OCI-LY1 (cell line): ENCODE measurements around the gene METAP1D.

Experiments
- H2AFZ ChIP-seq: fragments of 200-600 bp; sonication (generic), shearing (Covaris generic); 2 replicates; pipeline ENCODE4 v1.6.0; 2014; ENCODE audit warnings: antibody characterized with exemption, mild to moderate bottlenecking, low read length
- H3F3A ChIP-seq: fragments of 200-600 bp; sonication (generic), shearing (Covaris generic); 2 replicates; pipeline ENCODE4 v1.6.0; 2014; ENCODE audit warnings: mild to moderate bottlenecking, antibody characterized with exemption, low read length, moderate library complexity; ENCODE audit not compliant: insufficient read depth
- H3K27ac ChIP-seq: fragments of 200-600 bp; sonication (generic); 2 replicates; pipeline ENCODE4 v1.5.1; 2014; ENCODE audit warnings: low read length, mixed run types, mild to moderate bottlenecking, low read depth; ENCODE audit not compliant: poor library complexity, severe bottlenecking
- H3K27me3 ChIP-seq: fragments of 200-600 bp; sonication (generic); 2 replicates; pipeline ENCODE4 v1.6.0; 2014; ENCODE audit warnings: antibody characterized with exemption, mild to moderate bottlenecking, low read length, moderate library complexity; ENCODE audit not compliant: insufficient read depth
- H3K36me3 ChIP-seq: fragments of 200-600 bp; sonication (generic); 2 replicates; pipeline ENCODE4 v1.6.1; 2014; ENCODE audit warnings: mild to moderate bottlenecking, antibody characterized with exemption, low read length, moderate library complexity, mixed read lengths; ENCODE audit not compliant: insufficient read depth
- H3K4me1 ChIP-seq: fragments of 200-600 bp; sonication (generic); 2 replicates; pipeline ENCODE4 v1.5.1; 2014; ENCODE audit warnings: mild to moderate bottlenecking, low read length, moderate library complexity; ENCODE audit not compliant: insufficient read depth, severe bottlenecking
- H3K4me2 ChIP-seq: fragments of 200-600 bp; sonication (generic), shearing (Covaris generic); 2 replicates; pipeline ENCODE4 v1.6.1; 2014; ENCODE audit warnings: low read length
- H3K4me3 ChIP-seq: fragments of 200-600 bp; sonication (generic); 2 replicates; pipeline ENCODE4 v1.5.1; 2014; ENCODE audit warnings: low read length, low read depth, mild to moderate bottlenecking, mixed read lengths; ENCODE audit not compliant: poor library complexity, severe bottlenecking
- H3K79me2 ChIP-seq: fragments of 200-600 bp; shearing (Covaris generic); 2 replicates; pipeline ENCODE4 v1.6.1; 2016; ENCODE audit warnings: mixed run types, low read length, mixed read lengths; ENCODE audit not compliant: insufficient read depth
- H3K9ac ChIP-seq: fragments of 200-600 bp; sonication (generic), shearing (Covaris generic); 2 replicates; pipeline ENCODE4 v1.6.1; 2014; ENCODE audit warnings: mild to moderate bottlenecking, low read length, mixed read lengths
- H3K9me2 ChIP-seq: fragments of 200-600 bp; sonication (generic), shearing (Covaris generic); 2 replicates; pipeline ENCODE4 v1.6.1; 2014; ENCODE audit warnings: low read depth, mild to moderate bottlenecking, low read length, mixed read lengths
- H3K9me3 ChIP-seq: fragments of 200-600 bp; shearing (Covaris generic); 2 replicates; pipeline ENCODE4 v1.6.1; 2014; ENCODE audit warnings: low read length, mixed read lengths
- H4K20me1 ChIP-seq: fragments of 200-600 bp; sonication (generic), shearing (Covaris generic); 2 replicates; pipeline ENCODE4 v1.6.0; 2016; ENCODE audit warnings: mild to moderate bottlenecking, low read length; ENCODE audit not compliant: insufficient read depth
- EZH2 ChIP-seq: fragments of 200-600 bp; sonication (generic), shearing (Covaris generic); IDR thresholded peaks from 2 replicates; pipeline ENCODE4 v1.8.0; 2017; ENCODE audit warnings: borderline replicate concordance, mixed run types, mild to moderate bottlenecking, antibody characterized with exemption, low read length, moderate library complexity, mixed read lengths
- TF ChIP-seq, protein P1 (sequence below): fragments of 200-600 bp; sonication (generic), shearing (Covaris generic); IDR thresholded peaks from 2 replicates; pipeline ENCODE4 v1.5.1; 2017; ENCODE audit warnings: mild to moderate bottlenecking, antibody characterized with exemption, low read length, moderate library complexity, mixed read lengths

Gene METAP1D

DNA sequence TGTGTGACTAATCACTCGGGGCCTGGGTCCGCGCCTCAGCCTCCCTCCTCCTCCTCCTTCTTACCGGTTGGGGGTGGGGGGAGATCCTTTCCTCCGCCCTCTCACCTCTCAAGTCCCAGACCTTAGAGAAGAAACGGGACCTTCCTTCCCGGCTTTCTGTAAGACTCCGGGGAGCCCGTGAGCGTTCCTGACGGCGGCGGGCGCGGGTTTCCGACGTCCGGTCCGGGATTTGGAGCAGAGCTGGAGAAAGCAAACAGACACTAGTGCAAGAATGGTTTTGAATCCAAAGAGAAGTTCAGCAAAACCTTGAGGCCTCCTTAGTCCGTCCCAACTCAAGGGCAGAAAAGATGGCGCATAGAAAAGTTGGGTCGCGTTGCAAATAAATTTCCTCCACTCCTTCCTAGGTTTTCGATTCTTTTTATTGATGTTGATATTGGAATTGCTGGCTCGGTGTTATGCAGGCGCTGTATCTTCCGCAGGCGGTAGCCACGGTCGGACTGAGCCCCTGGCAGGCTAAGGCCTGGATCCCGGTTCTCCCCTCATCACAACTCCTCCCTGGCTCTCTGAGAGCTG is 87.5 kb downstream of the METAP1D start:
- Histone ChIP-seq H3K4me3 (no peak overlapping the region), H3K36me3 (no peaks in the 10 kb centered on the region), H3K79me2 (no peaks in the 10 kb centered on the region), H3K4me1 (peaks cover 9% of the 10 kb centered on the region), H4K20me1 (no peaks in the 10 kb centered on the region), H3K27ac (no peak overlapping the region), H3K4me2 (no peak overlapping the region), H3K9me3 (no peaks in the 10 kb centered on the region), H3K9me2 (no peaks in the 10 kb centered on the region), H3F3A (no peaks in the 10 kb centered on the region), H3K27me3 (no peaks in the 10 kb centered on the region), H3K9ac (no peak overlapping the region), H2AFZ (no peak overlapping the region)
- TF ChIP-seq, protein P1, sequence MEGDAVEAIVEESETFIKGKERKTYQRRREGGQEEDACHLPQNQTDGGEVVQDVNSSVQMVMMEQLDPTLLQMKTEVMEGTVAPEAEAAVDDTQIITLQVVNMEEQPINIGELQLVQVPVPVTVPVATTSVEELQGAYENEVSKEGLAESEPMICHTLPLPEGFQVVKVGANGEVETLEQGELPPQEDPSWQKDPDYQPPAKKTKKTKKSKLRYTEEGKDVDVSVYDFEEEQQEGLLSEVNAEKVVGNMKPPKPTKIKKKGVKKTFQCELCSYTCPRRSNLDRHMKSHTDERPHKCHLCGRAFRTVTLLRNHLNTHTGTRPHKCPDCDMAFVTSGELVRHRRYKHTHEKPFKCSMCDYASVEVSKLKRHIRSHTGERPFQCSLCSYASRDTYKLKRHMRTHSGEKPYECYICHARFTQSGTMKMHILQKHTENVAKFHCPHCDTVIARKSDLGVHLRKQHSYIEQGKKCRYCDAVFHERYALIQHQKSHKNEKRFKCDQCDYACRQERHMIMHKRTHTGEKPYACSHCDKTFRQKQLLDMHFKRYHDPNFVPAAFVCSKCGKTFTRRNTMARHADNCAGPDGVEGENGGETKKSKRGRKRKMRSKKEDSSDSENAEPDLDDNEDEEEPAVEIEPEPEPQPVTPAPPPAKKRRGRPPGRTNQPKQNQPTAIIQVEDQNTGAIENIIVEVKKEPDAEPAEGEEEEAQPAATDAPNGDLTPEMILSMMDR: no peak
- TF ChIP-seq EZH2: no peak

DNA sequence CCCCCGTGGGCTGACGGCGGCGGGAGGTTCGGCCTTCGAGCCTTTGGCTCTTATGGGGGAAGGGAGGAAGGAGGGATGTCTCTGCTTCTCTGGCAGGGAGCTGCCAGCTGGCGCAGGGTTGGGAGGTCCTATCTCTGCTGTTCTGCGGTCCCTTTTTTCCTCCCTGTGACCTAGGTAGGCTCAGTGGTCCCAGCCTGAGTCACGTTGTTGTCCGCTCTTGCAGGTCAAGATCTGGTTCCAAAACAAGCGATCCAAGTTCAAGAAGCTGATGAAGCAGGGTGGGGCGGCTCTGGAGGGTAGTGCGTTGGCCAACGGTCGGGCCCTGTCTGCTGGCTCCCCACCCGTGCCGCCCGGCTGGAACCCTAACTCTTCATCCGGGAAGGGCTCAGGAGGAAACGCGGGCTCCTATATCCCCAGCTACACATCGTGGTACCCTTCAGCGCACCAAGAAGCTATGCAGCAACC is 88.1 kb downstream of the METAP1D start:
- no peaks in the 10 kb centered on the region for H3F3A ChIP-seq
- H3K4me3 ChIP-seq: no peak overlapping the region
- no peak overlapping the region for H3K4me2 ChIP-seq
- H4K20me1 ChIP-seq: no peaks in the 10 kb centered on the region
- peaks cover 9% of the 10 kb centered on the region for H3K4me1 ChIP-seq
- H2AFZ ChIP-seq: no peak overlapping the region
- H3K27ac ChIP-seq: no peak overlapping the region
- H3K79me2 ChIP-seq: no peaks in the 10 kb centered on the region
- no peaks in the 10 kb centered on the region for H3K36me3 ChIP-seq
- no peaks in the 10 kb centered on the region for H3K9me2 ChIP-seq
- H3K9ac ChIP-seq: no peak overlapping the region
- no peaks in the 10 kb centered on the region for H3K27me3 ChIP-seq
- no peaks in the 10 kb centered on the region for H3K9me3 ChIP-seq
- TF ChIP-seq, protein P1: no peak
- TF ChIP-seq EZH2: no peak

DNA sequence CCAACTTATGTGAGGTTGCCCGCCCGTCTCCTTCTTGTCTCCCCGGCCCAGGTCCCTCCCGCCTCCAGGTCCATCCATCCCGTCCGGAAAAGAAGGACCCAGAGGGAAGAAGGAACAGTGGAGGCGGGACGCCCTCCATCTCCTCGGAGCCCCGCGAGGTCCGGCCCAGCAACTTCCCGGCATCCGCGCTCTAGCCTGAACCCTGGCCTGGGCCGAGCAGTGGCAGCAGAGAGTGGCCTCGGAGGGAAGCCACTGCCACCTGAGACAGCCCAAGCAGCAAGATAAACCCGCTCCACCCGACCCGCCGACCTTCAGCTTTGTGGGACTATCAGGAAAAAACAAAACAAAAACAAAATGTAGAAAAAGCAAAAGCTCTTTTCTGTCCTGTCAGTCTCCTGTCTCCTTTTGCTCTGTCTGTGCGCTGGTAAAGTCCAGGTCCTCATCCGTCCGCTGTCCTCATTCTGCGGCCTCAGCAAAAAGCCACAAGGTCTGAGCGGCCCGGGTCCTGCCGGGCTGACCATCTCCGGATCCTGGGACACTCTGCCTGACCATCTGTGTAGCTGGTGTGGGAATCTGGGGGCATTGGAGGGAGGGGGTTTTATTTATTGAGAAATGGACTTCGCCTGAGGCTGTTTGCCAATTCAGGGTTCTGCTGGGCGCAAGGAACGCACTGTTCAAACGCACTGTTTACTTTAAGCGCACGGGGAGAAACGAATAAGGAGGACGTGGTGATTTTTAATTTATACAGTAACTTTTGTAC is 88.7 kb downstream of the METAP1D start:
- H3K4me3 ChIP-seq: no peak overlapping the region
- no peaks in the 10 kb centered on the region; the same call in 1 of the 2 replicates for H3K27me3 ChIP-seq
- TF ChIP-seq, protein P1: no peak
- H3K9me3 ChIP-seq: no peaks in the 10 kb centered on the region
- no peaks in the 10 kb centered on the region for H4K20me1 ChIP-seq
- H3K9ac ChIP-seq: no peak overlapping the region
- H2AFZ ChIP-seq: no peak overlapping the region
- no peaks in the 10 kb centered on the region for H3F3A ChIP-seq
- H3K4me1 ChIP-seq: peaks cover 9% of the 10 kb centered on the region
- H3K27ac ChIP-seq: no peak overlapping the region
- no peaks in the 10 kb centered on the region for H3K9me2 ChIP-seq
- H3K36me3 ChIP-seq: no peaks in the 10 kb centered on the region
- H3K79me2 ChIP-seq: no peaks in the 10 kb centered on the region
- no peak overlapping the region for H3K4me2 ChIP-seq
